GM12801 (cell line): ENCODE data around the gene LRFN2.

ENCODE experiments used
- CTCF ChIP-seq: IDR thresholded peaks from one replicate; pipeline ENCODE4 v1.5.1; 2011; ENCODE audit warnings: control low read depth; ENCODE audit not compliant: insufficient read length; ENCODE audit errors: extremely low read depth

Gene LRFN2

GRCh38 chr6:40509086-40509485, 78.1 kb downstream of the LRFN2 start:
- no peak for TF ChIP-seq CTCF

- TF ChIP-seq CTCF: no peak
These were observed 80.2 kb downstream of the LRFN2 start for GRCh38 chr6:40506954-40507353.

GRCh38 chr6:40505191-40505810, 81.9 kb downstream of the LRFN2 start:
- no peak for TF ChIP-seq CTCF

- TF ChIP-seq CTCF: no peak
These were observed 82.9 kb downstream of the LRFN2 start for GRCh38 chr6:40504274-40504673.

GRCh38 chr6:40500227-40500626, 86.9 kb downstream of the LRFN2 start:
- TF ChIP-seq CTCF: no peak

- TF ChIP-seq CTCF: no peak
These were observed 87.9 kb downstream of the LRFN2 start for GRCh38 chr6:40499215-40499614.

- no peak for TF ChIP-seq CTCF
These were observed 89.0 kb downstream of the LRFN2 start for GRCh38 chr6:40498148-40498547.
